IMR-90 (cell line): ENCODE data around the gene ENDOU. TPM values are rescaled to one million over a fixed set of nuclear protein-coding genes. Genes with fewer than 3 reads are reported as not detected.

Experiments
- ATAC-seq: fragments of 200-7000 bp; cut with Tn5 transposase; 2 replicates; pipeline ENCODE4 v1.9.1; 2020; ENCODE audit warnings: low read depth, mild to moderate bottlenecking, moderate library complexity
- BruUV-seq: library from RNA; stranded (reverse); fragments of 400-500 nt; replicated peaks from 2 replicates; lab custom pipeline; 2021; lab: Mats Ljungman, UMichigan
- CTCF ChIA-PET: fragments of 300-600 bp; formaldehyde crosslinking; extraction: SDS; loops from one replicate; lab custom pipeline; 2021; ENCODE audit warnings: antibody characterized with exemption; lab: Yijun Ruan, JAX
- POLR2A ChIA-PET: fragments of 300-600 bp; sonication (Branson Sonifier 250); formaldehyde crosslinking; loops from one replicate; lab custom pipeline; 2022; ENCODE audit warnings: antibody characterized with exemption; ENCODE audit not compliant: unreplicated experiment; lab: Charles Lee
- DNase-seq: peaks from one replicate; pipeline ENCODE4 v3.0.0; 2013
- H2AFZ ChIP-seq: replicated peaks from 2 replicates; pipeline ENCODE3; 2013; ENCODE audit warnings: low read length, mild to moderate bottlenecking; ENCODE audit not compliant: poor library complexity
- H2AK5ac ChIP-seq: 2 replicates; pipeline ENCODE4 v1.6.1; 2013; ENCODE audit warnings: low read depth, low read length, inconsistent platforms
- H2AK9ac ChIP-seq: replicated peaks from 2 replicates; pipeline ENCODE3; 2013; ENCODE audit warnings: mild to moderate bottlenecking, low read depth, low read length, moderate library complexity; ENCODE audit not compliant: poor library complexity
- H2BK120ac ChIP-seq: 2 replicates; pipeline ENCODE4 v1.6.1; 2013; ENCODE audit warnings: low read depth, low read length, inconsistent platforms
- H2BK15ac ChIP-seq: 3 replicates; pipeline ENCODE4 v1.6.1; 2013; ENCODE audit warnings: low read depth, low read length, inconsistent platforms
- H2BK20ac ChIP-seq: 2 replicates; pipeline ENCODE4 v1.6.1; 2013; ENCODE audit warnings: low read depth, mild to moderate bottlenecking, inconsistent platforms, low read length, moderate library complexity
- H2BK5ac ChIP-seq: 2 replicates; pipeline ENCODE4 v1.6.1; 2013; ENCODE audit warnings: mild to moderate bottlenecking, low read depth, low read length, inconsistent platforms; ENCODE audit not compliant: poor library complexity, severe bottlenecking
- H3K14ac ChIP-seq: replicated peaks from 2 replicates; pipeline ENCODE4 v1.6.1; 2013; ENCODE audit warnings: low read depth, low read length, inconsistent platforms
- H3K18ac ChIP-seq: 2 replicates; pipeline ENCODE4 v1.6.1; 2013; ENCODE audit warnings: low read depth, low read length, control low read depth
- H3K23ac ChIP-seq: 2 replicates; pipeline ENCODE4 v1.6.1; 2013; ENCODE audit warnings: low read depth, low read length, inconsistent platforms
- H3K27ac ChIP-seq: 2 replicates; pipeline ENCODE4 v1.5.1; 2013; ENCODE audit warnings: mild to moderate bottlenecking, control low read depth, low read length; ENCODE audit not compliant: insufficient read depth
- H3K27me3 ChIP-seq: 2 replicates; pipeline ENCODE4 v1.6.1; 2013; ENCODE audit warnings: low read length; ENCODE audit not compliant: control insufficient read depth, insufficient read depth
- H3K36me3 ChIP-seq: 2 replicates; pipeline ENCODE4 v1.6.1; 2013; ENCODE audit warnings: low read length, mixed read lengths; ENCODE audit not compliant: control insufficient read depth, insufficient read depth
- H3K4ac ChIP-seq: 2 replicates; pipeline ENCODE4 v1.6.1; 2013; ENCODE audit warnings: low read depth, low read length, inconsistent platforms
- H3K4me1 ChIP-seq: 2 replicates; pipeline ENCODE4 v1.6.1; 2013; ENCODE audit warnings: low read length, mixed read lengths; ENCODE audit not compliant: control insufficient read depth, insufficient read depth
- H3K4me2 ChIP-seq: 2 replicates; pipeline ENCODE4 v1.6.1; 2013; ENCODE audit warnings: low read depth, mild to moderate bottlenecking, control low read depth, low read length, moderate library complexity
- H3K4me3 ChIP-seq: 2 replicates; pipeline ENCODE4 v1.5.1; 2013; ENCODE audit warnings: low read depth, mild to moderate bottlenecking, control low read depth, low read length, moderate library complexity; ENCODE audit not compliant: insufficient read depth
- H3K56ac ChIP-seq: 2 replicates; pipeline ENCODE4 v1.6.1; 2013; ENCODE audit warnings: low read length, inconsistent platforms; ENCODE audit not compliant: insufficient read depth; ENCODE audit errors: extremely low read depth
- H3K79me1 ChIP-seq, 2 experiments: 2 replicates each; pipeline ENCODE4 v1.6.1; 2013; ENCODE audit warnings: low read length in 2 of 2, inconsistent platforms in 1 of 2, low read depth in 1 of 2
- H3K9ac ChIP-seq: 2 replicates; pipeline ENCODE4 v1.6.1; 2013; ENCODE audit warnings: low read depth, low read length, control low read depth
- H3K9me1 ChIP-seq: 2 replicates; pipeline ENCODE4 v1.6.1; 2013; ENCODE audit warnings: low read length, inconsistent platforms; ENCODE audit not compliant: insufficient read depth
- H3K9me3 ChIP-seq: 2 replicates; pipeline ENCODE4 v1.6.1; 2013; ENCODE audit warnings: low read length; ENCODE audit not compliant: control insufficient read depth, insufficient read depth
- H4K20me1 ChIP-seq: 2 replicates; pipeline ENCODE4 v1.6.1; 2013; ENCODE audit warnings: low read length, inconsistent platforms; ENCODE audit not compliant: insufficient read depth
- H4K5ac ChIP-seq: 2 replicates; pipeline ENCODE4 v1.6.1; 2013; ENCODE audit warnings: mild to moderate bottlenecking, low read depth, low read length, control low read depth
- H4K8ac ChIP-seq, 2 experiments: 2 replicates each; pipeline ENCODE4 v1.6.1; 2013; ENCODE audit warnings: low read depth in 2 of 2, low read length in 2 of 2, control low read depth in 1 of 2, inconsistent platforms in 1 of 2
- H4K91ac ChIP-seq: 2 replicates; pipeline ENCODE4 v1.6.1; 2013; ENCODE audit warnings: low read depth, low read length, inconsistent platforms; ENCODE audit not compliant: insufficient read depth
- BHLHE40 ChIP-seq: fragments of 150-350 bp; IDR thresholded peaks from 2 replicates; pipeline ENCODE4 v1.6.1; 2016; ENCODE audit warnings: mild to moderate bottlenecking, low read depth, low read length
- CEBPB ChIP-seq: IDR thresholded peaks from 2 replicates; pipeline ENCODE4 v1.6.1; 2012; ENCODE audit warnings: low read depth, low read length, improper control_type of control experiment
- CHD1 ChIP-seq: IDR thresholded peaks from 2 replicates; pipeline ENCODE4 v1.6.1; 2012; ENCODE audit warnings: low read depth, low read length, improper control_type of control experiment
- CTCF ChIP-seq: conservative IDR thresholded peaks from 2 replicates; pipeline ENCODE4 v1.5.1; 2012; ENCODE audit warnings: mild to moderate bottlenecking, low read depth, low read length, improper control_type of control experiment
- MAFK ChIP-seq: IDR thresholded peaks from 2 replicates; pipeline ENCODE4 v1.6.1; 2012; ENCODE audit warnings: low read depth, low read length, improper control_type of control experiment
- MXI1 ChIP-seq: IDR thresholded peaks from 2 replicates; pipeline ENCODE4 v1.6.1; 2012; ENCODE audit warnings: low read depth, mild to moderate bottlenecking, low read length, moderate library complexity, borderline replicate concordance
- NFE2L2 ChIP-seq: fragments of 150-350 bp; IDR thresholded peaks from 2 replicates; pipeline ENCODE4 v1.6.1; 2016; ENCODE audit warnings: low read depth, mild to moderate bottlenecking, low read length
- POLR2A ChIP-seq: IDR thresholded peaks from 2 replicates; pipeline ENCODE4 v1.6.1; 2012; ENCODE audit warnings: mild to moderate bottlenecking, low read depth, low read length
- RAD21 ChIP-seq: IDR thresholded peaks from 2 replicates; pipeline ENCODE4 v1.6.1; 2012; ENCODE audit warnings: low read length, improper control_type of control experiment
- RCOR1 ChIP-seq: IDR thresholded peaks from 2 replicates; pipeline ENCODE4 v1.6.1; 2012; ENCODE audit warnings: mild to moderate bottlenecking, low read length, improper control_type of control experiment; ENCODE audit not compliant: insufficient replicate concordance
- RFX5 ChIP-seq: IDR thresholded peaks from 2 replicates; pipeline ENCODE4 v1.8.0; 2012; ENCODE audit warnings: low read depth, mild to moderate bottlenecking, low read length, moderate library complexity
- USF2 ChIP-seq: fragments of 150-350 bp; IDR thresholded peaks from 2 replicates; pipeline ENCODE4 v1.6.1; 2017; ENCODE audit warnings: mild to moderate bottlenecking, antibody characterized with exemption, low read length, low read depth
- WGBS, 2 experiments: methylation state at CpG; one replicate each; pipeline versions ENCODE4 v1.1.5 to v1.1.7; 2013; ENCODE audit warnings: missing lambda C conversion rate in 2 of 2; ENCODE audit not compliant: insufficient read length in 1 of 2; ENCODE audit errors: extremely low coverage in 2 of 2; 5-methylcytosine and 5-hydroxymethylcytosine counted together
- dilution Hi-C: fragments of 300-500 bp; cut with HindIII; formaldehyde crosslinking; loops from one replicate; pipeline ENCODE4 v1.14.3; 2018; ENCODE audit warnings: low sequenced_read_pairs; ENCODE audit not compliant: unreplicated experiment
- in situ Hi-C: fragments of 300-500 bp; cut with MboI; formaldehyde crosslinking; loops from 3 replicates; pipeline ENCODE4 v1.14.3; 2019; ENCODE audit warnings: low sequenced_read_pairs, inconsistent platforms, mixed read lengths
- intact Hi-C: fragments of 100-400 bp; cut with micrococcal nuclease; formaldehyde crosslinking; loops from 2 replicates; pipeline ENCODE4 v1.10.0; 2022
- polyA plus RNA-seq, 3 experiments: library from polyadenylated mRNA; depleted of rRNA; stranded (reverse); fragments of >200 nt; gene quantifications; 2 replicates each; pipeline ENCODE4 v1.2.3, GENCODE V29; 2012; ENCODE audit warnings: low replicate concordance in 1 of 3
- total RNA-seq: library from RNA; depleted of rRNA; stranded (reverse); fragments of >200 nt; gene quantifications from 2 replicates; pipeline ENCODE4 v1.2.3, GENCODE V29; 2012

The ENDOU gene
- total and polyA plus RNA-seq, 2 of the 4 experiments (the other 2 are of a cell fraction): under 0.01 to 0.09 TPM

GRCh38 chr12:47751561-47751960 lies 26.3 kb upstream of the ENDOU start:
- no peak overlapping the region; the same call in 1 of the 2 replicates for H3K4ac ChIP-seq
- H3K23ac ChIP-seq: no peak overlapping the region
- no peak overlapping the region for H4K8ac ChIP-seq
- WGBS, 2 experiments: 71% methylated on average over 1 of the region's 9 CpGs; no CpG with 5 or more reads in 1 of the 2 experiments
- H3K4me2 ChIP-seq: no peak overlapping the region
- no peak overlapping the region for H3K14ac ChIP-seq
- H3K18ac ChIP-seq: no peak overlapping the region
- ChIA-PET CTCF (interaction anchor here (1.5 kb wide), 1 partner anchor 9 kb away, joined by 10 read pairs; no protein-coding TSS in a partner anchor), POLR2A (no interaction called here)
- DNase-seq (no peak), ATAC-seq (no peak)
- H3K4me1 ChIP-seq: peaks cover 12% of the 10 kb centered on the region
- H3K4me3 ChIP-seq: no peak overlapping the region
- no peaks in the 10 kb centered on the region for H3K36me3 ChIP-seq
- no peak overlapping the region for H2BK15ac ChIP-seq
- H2AK5ac ChIP-seq: 0 out of 2 replicates have a peak overlapping the region, but pooled peaks have one; percentile 65
- no TSS peak for BruUV-seq
- H2BK20ac ChIP-seq: no peak overlapping the region
- intact Hi-C loops: no loop called here
- no peaks in the 10 kb centered on the region for H3K9me3 ChIP-seq
- peaks cover 5% of the 10 kb centered on the region; the same call in 1 of the 2 replicates for H3K27me3 ChIP-seq
- no peaks in the 10 kb centered on the region for H3K79me1 ChIP-seq
- H4K5ac ChIP-seq: no peak overlapping the region
- no peak overlapping the region for H4K91ac ChIP-seq
- no peak overlapping the region for H2BK120ac ChIP-seq
- H3K27ac ChIP-seq: no peak overlapping the region
- H3K56ac ChIP-seq: no peak overlapping the region
- no peak overlapping the region for H2BK5ac ChIP-seq
- TF ChIP-seq RFX5: no peak
- TF ChIP-seq MXI1: no peak
- no peak for TF ChIP-seq NFE2L2
- no peak for TF ChIP-seq USF2
- TF ChIP-seq CTCF: no peak
- TF ChIP-seq RAD21: no peak
- TF ChIP-seq MAFK: no peak
- no peak for TF ChIP-seq CEBPB
- TF ChIP-seq RCOR1: no peak
- no peak for TF ChIP-seq BHLHE40
- TF ChIP-seq POLR2A: no peak
- no peak for TF ChIP-seq CHD1
- H2AK9ac ChIP-seq: peak overlapping the region; percentile 71
- H2AFZ ChIP-seq: peak overlapping the region; percentile 36
- in situ Hi-C loops: no loop called here
- dilution Hi-C loops: no loop called here
- H4K20me1 ChIP-seq: no peaks in the 10 kb centered on the region
- no peak overlapping the region for H3K9ac ChIP-seq
- H3K9me1 ChIP-seq: peaks cover 9% of the 10 kb centered on the region; the same call in 1 of the 2 replicates
